ENCODE measurements around the gene RAB10. TPM values are rescaled to one million over a fixed set of nuclear protein-coding genes. Genes with fewer than 3 reads are reported as not detected.
A peak's percentile ranks its signal among the peaks of the same experiment; 100 is the strongest.

RAB10 gene
- total RNA-seq, 1 donor from 2014 or later, result 79.3 TPM

GRCh38 chr2:26185304-26185928 lies 151.5 kb downstream of the RAB10 start:
- CTCF ChIA-PET, result interaction anchor here (0.6 to 2.0 kb wide), 8 partner anchors 8 to 97 kb away, joined by 3 to 8 read pairs (median 3); partner anchors contain the start of genes HADHA and HADHB
- Mint-ChIP-seq H3K9me3 (no peaks in the 10 kb centered on the region), H3K36me3 (ENCODE audit: low read depth) (peaks cover 6% of the 10 kb centered on the region), H3K4me1 (peaks cover 8% of the 10 kb centered on the region), H3K27me3 (peaks cover 8% of the 10 kb centered on the region), H3K27ac (no peak overlapping the region), H3K4me3 (peak overlapping the region; percentile 75)
- intact Hi-C loops (cut with micrococcal nuclease), result loop anchor here (2.0 kb wide), 1 partner anchor 59 kb away; the partner anchor contains the start of genes HADHA and HADHB
- ATAC-seq (ENCODE audit: low read depth) (no peak), DNase-seq (no peak)
- TF ChIP-seq, protein P1, sequence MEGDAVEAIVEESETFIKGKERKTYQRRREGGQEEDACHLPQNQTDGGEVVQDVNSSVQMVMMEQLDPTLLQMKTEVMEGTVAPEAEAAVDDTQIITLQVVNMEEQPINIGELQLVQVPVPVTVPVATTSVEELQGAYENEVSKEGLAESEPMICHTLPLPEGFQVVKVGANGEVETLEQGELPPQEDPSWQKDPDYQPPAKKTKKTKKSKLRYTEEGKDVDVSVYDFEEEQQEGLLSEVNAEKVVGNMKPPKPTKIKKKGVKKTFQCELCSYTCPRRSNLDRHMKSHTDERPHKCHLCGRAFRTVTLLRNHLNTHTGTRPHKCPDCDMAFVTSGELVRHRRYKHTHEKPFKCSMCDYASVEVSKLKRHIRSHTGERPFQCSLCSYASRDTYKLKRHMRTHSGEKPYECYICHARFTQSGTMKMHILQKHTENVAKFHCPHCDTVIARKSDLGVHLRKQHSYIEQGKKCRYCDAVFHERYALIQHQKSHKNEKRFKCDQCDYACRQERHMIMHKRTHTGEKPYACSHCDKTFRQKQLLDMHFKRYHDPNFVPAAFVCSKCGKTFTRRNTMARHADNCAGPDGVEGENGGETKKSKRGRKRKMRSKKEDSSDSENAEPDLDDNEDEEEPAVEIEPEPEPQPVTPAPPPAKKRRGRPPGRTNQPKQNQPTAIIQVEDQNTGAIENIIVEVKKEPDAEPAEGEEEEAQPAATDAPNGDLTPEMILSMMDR (IDR thresholded peaks at IDR 0.05), result no peak
- POLR2A ChIA-PET, result interaction anchor here (1.0 to 2.8 kb wide), 7 partner anchors 11 to 307 kb away, joined by 3 to 11 read pairs (median 5); partner anchors contain the start of genes ADGRF3, ASXL2, HADHA and RAB10

DNA sequence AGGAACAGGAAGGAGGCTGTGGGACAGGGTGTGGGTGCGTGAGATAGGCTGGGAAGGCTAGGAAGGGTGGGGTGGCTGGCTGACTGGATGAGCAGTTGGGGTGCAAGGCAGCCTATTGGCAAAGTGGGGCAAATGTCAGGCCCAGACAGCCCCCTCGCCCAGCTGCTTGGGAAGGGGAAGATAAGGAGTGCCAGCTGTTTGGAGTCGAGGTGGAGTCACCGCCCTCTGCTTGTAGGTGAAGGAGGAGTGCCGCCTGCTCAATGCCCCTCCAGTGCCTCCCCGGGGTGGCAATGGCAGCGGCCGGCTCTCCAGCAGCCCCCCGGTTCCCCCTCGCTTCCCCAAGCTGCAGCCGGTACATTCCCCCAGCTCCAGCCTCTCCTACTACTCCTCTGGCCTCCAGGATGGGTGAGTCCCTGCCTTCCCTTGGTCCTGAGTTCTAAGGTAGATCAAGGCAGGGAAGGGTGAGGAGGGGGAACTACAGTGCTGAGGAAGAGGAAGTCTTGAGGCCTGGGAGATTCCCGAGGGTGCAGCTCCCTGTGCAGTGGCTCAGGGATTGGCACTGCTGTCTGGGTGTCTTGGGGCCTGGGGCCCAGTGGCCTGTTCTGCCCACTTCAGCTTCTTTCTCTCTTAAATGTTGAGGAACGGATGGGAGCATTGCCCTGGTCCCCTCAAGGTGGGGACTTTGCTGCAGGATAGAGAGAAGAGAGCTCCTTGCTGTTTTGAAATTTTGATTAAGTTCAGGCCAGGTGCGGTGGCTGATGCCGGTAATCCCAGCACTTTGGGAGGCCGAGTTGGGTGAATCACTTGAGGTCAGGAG lies 152.3 kb downstream of the RAB10 start:
- DNase-seq (no peak), ATAC-seq (ENCODE audit: low read depth) (no peak)
- Mint-ChIP-seq H3K27me3 (peaks cover 2% of the 10 kb centered on the region), H3K4me3 (peak overlapping the region; percentile 75), H3K36me3 (ENCODE audit: low read depth) (peaks cover 14% of the 10 kb centered on the region), H3K9me3 (no peaks in the 10 kb centered on the region), H3K27ac (no peak overlapping the region), H3K4me1 (peaks cover 8% of the 10 kb centered on the region)
- intact Hi-C loops (cut with micrococcal nuclease), result loop anchor here (2.0 kb wide), 1 partner anchor 59 kb away; the partner anchor contains the start of genes HADHA and HADHB
- ChIA-PET CTCF (interaction anchor here (2.0 kb wide), 1 partner anchor 98 kb away, joined by 8 read pairs; no protein-coding TSS in a partner anchor), POLR2A (interaction anchor here (1.5 to 2.8 kb wide), 3 partner anchors 57 to 160 kb away, joined by 3 to 11 read pairs (median 6); partner anchors contain the start of genes ADGRF3, HADHA and SELENOI)
- TF ChIP-seq, protein P1 (IDR thresholded peaks at IDR 0.05), result no peak

Other genes with a start within 250 kb of the RAB10 start
- gene ASXL2, start 155.6 kb upstream of the RAB10 start, total RNA-seq, result 38.4 and 41.9 TPM in 2 replicates
- gene KIF3C, start 51.6 kb upstream of the RAB10 start, total RNA-seq, result 1.5 and 1.8 TPM in 2 replicates
- gene GAREM2, start 139.0 kb downstream of the RAB10 start, total RNA-seq, result 2.2 and 3.1 TPM in 2 replicates
- gene HADHA, start 210.5 kb downstream of the RAB10 start, total RNA-seq, result 127 and 128 TPM in 2 replicates
- 62.4 and 65.6 TPM in 2 replicates for gene HADHB, start 210.9 kb downstream of the RAB10 start, total RNA-seq

All from activated B cell treated with CpG ODN at 0.5 μM for 24 hours (primary cell).